OCI-LY1 (cell line): ENCODE data around the gene SRPRB.

Experiments used
- EZH2 ChIP-seq: fragments of 200-600 bp; sonication (generic), shearing (Covaris generic); IDR thresholded peaks from 2 replicates; pipeline ENCODE4 v1.8.0; 2017; ENCODE audit warnings: borderline replicate concordance, mixed run types, mild to moderate bottlenecking, antibody characterized with exemption, low read length, moderate library complexity, mixed read lengths
- TF ChIP-seq, protein P1 (sequence below): fragments of 200-600 bp; sonication (generic), shearing (Covaris generic); IDR thresholded peaks from 2 replicates; pipeline ENCODE4 v1.5.1; 2017; ENCODE audit warnings: mild to moderate bottlenecking, antibody characterized with exemption, low read length, moderate library complexity, mixed read lengths

- TF ChIP-seq, protein P1, sequence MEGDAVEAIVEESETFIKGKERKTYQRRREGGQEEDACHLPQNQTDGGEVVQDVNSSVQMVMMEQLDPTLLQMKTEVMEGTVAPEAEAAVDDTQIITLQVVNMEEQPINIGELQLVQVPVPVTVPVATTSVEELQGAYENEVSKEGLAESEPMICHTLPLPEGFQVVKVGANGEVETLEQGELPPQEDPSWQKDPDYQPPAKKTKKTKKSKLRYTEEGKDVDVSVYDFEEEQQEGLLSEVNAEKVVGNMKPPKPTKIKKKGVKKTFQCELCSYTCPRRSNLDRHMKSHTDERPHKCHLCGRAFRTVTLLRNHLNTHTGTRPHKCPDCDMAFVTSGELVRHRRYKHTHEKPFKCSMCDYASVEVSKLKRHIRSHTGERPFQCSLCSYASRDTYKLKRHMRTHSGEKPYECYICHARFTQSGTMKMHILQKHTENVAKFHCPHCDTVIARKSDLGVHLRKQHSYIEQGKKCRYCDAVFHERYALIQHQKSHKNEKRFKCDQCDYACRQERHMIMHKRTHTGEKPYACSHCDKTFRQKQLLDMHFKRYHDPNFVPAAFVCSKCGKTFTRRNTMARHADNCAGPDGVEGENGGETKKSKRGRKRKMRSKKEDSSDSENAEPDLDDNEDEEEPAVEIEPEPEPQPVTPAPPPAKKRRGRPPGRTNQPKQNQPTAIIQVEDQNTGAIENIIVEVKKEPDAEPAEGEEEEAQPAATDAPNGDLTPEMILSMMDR: no peak
- no peak for TF ChIP-seq EZH2
Measured at GRCh38 chr3:133840055-133840737, 34.6 kb downstream of the SRPRB start.
